Neural cell (in vitro differentiated cells): Measurements from ENCODE around the gene KRT80. TPM values are rescaled to one million over a fixed set of nuclear protein-coding genes. Genes with fewer than 3 reads are reported as not detected.

Experiments used
- H2AFZ ChIP-seq: fragments of 200-600, 300-800 bp; sonication (generic), shearing (Covaris generic); 2 replicates; pipeline ENCODE4 v1.6.0; 2014; ENCODE audit warnings: low read depth, mild to moderate bottlenecking, antibody characterized with exemption, low read length, moderate library complexity
- H3F3A ChIP-seq: fragments of 200-600 bp; shearing (Covaris generic); 2 replicates; pipeline ENCODE4 v1.6.1; 2016; ENCODE audit warnings: mild to moderate bottlenecking, moderate library complexity, mixed read lengths, antibody characterized with exemption, low read length; ENCODE audit not compliant: insufficient read depth, poor library complexity, severe bottlenecking
- H3K27ac ChIP-seq: fragments of 200-600, 300-800 bp; sonication (generic), shearing (Covaris generic); 2 replicates; pipeline ENCODE4 v1.5.1; 2014; ENCODE audit warnings: mild to moderate bottlenecking, low read length, moderate library complexity
- H3K27me3 ChIP-seq: fragments of 300-800, 200-600 bp; sonication (generic), shearing (Covaris generic); 2 replicates; pipeline ENCODE4 v1.6.0; 2014; ENCODE audit warnings: mild to moderate bottlenecking, low read depth, low read length, moderate library complexity; ENCODE audit not compliant: insufficient read depth
- H3K36me3 ChIP-seq: fragments of 300-800, 200-600 bp; sonication (generic), shearing (Covaris generic); 2 replicates; pipeline ENCODE4 v1.5.1; 2014; ENCODE audit warnings: mild to moderate bottlenecking, antibody characterized with exemption, low read length, moderate library complexity; ENCODE audit not compliant: insufficient read depth
- H3K4me2 ChIP-seq: fragments of 300-800, 200-600 bp; sonication (generic), shearing (Covaris generic); 2 replicates; pipeline ENCODE4 v1.6.0; 2014; ENCODE audit warnings: mild to moderate bottlenecking, low read length
- H3K4me3 ChIP-seq: fragments of 300-800, 200-600 bp; sonication (generic), shearing (Covaris generic); 2 replicates; pipeline ENCODE4 v1.5.1; 2014; ENCODE audit warnings: mild to moderate bottlenecking, low read length, moderate library complexity
- H3K79me2 ChIP-seq: fragments of 200-600 bp; shearing (Covaris generic); replicated peaks from 2 replicates; pipeline ENCODE4 v1.6.0; 2014; ENCODE audit warnings: mild to moderate bottlenecking, low read length, moderate library complexity; ENCODE audit not compliant: insufficient read depth
- H3K9ac ChIP-seq: fragments of 300-800, 200-600 bp; sonication (generic), shearing (Covaris generic); 2 replicates; pipeline ENCODE4 v1.6.1; 2016; ENCODE audit warnings: mild to moderate bottlenecking, low read length, mixed read lengths
- H3K9me2 ChIP-seq: fragments of 200-600 bp; shearing (Covaris generic); 2 replicates; pipeline ENCODE4 v1.6.1; 2016; ENCODE audit warnings: mild to moderate bottlenecking, low read length, mixed read lengths; ENCODE audit not compliant: insufficient read depth
- H3K9me3 ChIP-seq: fragments of 200-600, 300-800 bp; sonication (generic), shearing (Covaris generic); 2 replicates; pipeline ENCODE4 v1.6.1; 2016; ENCODE audit warnings: mild to moderate bottlenecking, mixed run types, low read length, moderate library complexity, mixed read lengths
- H4K20me1 ChIP-seq: fragments of 200-600 bp; shearing (Covaris generic); 2 replicates; pipeline ENCODE4 v1.6.1; 2016; ENCODE audit warnings: mild to moderate bottlenecking, mixed run types; ENCODE audit not compliant: insufficient read depth
- EP300 ChIP-seq: fragments of 450-650 bp; conservative IDR thresholded peaks from 2 replicates; pipeline ENCODE4 v1.6.1; 2014; ENCODE audit warnings: antibody characterized with exemption, mild to moderate bottlenecking, moderate library complexity; ENCODE audit not compliant: poor library complexity, severe bottlenecking
- EZH2 ChIP-seq: fragments of 200-600, 300-800 bp; shearing (Covaris generic), sonication (generic); IDR thresholded peaks from 2 replicates; pipeline ENCODE4 v1.6.1; 2014; ENCODE audit warnings: antibody characterized with exemption, low read length, borderline replicate concordance, mild to moderate bottlenecking; ENCODE audit not compliant: insufficient read depth, poor library complexity, severe bottlenecking
- MXI1 ChIP-seq: fragments of 450-650 bp; conservative IDR thresholded peaks from 2 replicates; pipeline ENCODE4 v1.6.1; 2014; ENCODE audit warnings: antibody characterized with exemption, mild to moderate bottlenecking; ENCODE audit not compliant: poor library complexity, severe bottlenecking
- POLR2AphosphoS5 ChIP-seq: IDR thresholded peaks from 2 replicates; pipeline ENCODE4 v1.6.1; 2012
- RAD21 ChIP-seq: fragments of 450-650 bp; conservative IDR thresholded peaks from 2 replicates; pipeline ENCODE4 v1.6.1; 2014; ENCODE audit warnings: antibody characterized with exemption, mild to moderate bottlenecking, moderate library complexity
- REST ChIP-seq: IDR thresholded peaks from 2 replicates; pipeline ENCODE4 v1.6.1; 2012; ENCODE audit warnings: borderline replicate concordance
- SMC3 ChIP-seq: fragments of 450-650 bp; conservative IDR thresholded peaks from 2 replicates; pipeline ENCODE4 v1.6.1; 2014; ENCODE audit warnings: antibody characterized with exemption, mild to moderate bottlenecking, moderate library complexity; ENCODE audit not compliant: poor library complexity
- TAF1 ChIP-seq: IDR thresholded peaks from 2 replicates; pipeline ENCODE4 v1.6.1; 2012; ENCODE audit warnings: low read depth
- polyA plus RNA-seq: library from polyadenylated mRNA; depleted of rRNA; stranded (reverse); fragments of >200 nt; gene quantifications from 2 replicates; pipeline ENCODE4 v1.2.3, GENCODE V29; 2014
- TF ChIP-seq, protein P1 (sequence below): fragments of 450-650 bp; IDR thresholded peaks from 2 replicates; pipeline ENCODE4 v1.5.1; 2014; ENCODE audit warnings: antibody characterized with exemption, mild to moderate bottlenecking, moderate library complexity; ENCODE audit not compliant: poor library complexity, severe bottlenecking

Gene KRT80
- polyA plus RNA-seq, 1 donor from 2014 or later = not detected

- Histone ChIP-seq H3K9me3 (no peaks in the 10 kb centered on the region), H3F3A (no peaks in the 10 kb centered on the region), H3K27me3 (no peaks in the 10 kb centered on the region), H3K79me2 (no peaks in the 10 kb centered on the region), H3K9ac (no peak overlapping the region), H4K20me1 (no peaks in the 10 kb centered on the region), H3K4me3 (no peak overlapping the region), H2AFZ (no peak overlapping the region), H3K36me3 (no peaks in the 10 kb centered on the region), H3K27ac (no peak overlapping the region), H3K9me2 (no peaks in the 10 kb centered on the region), H3K4me2 (no peak overlapping the region)
- TF ChIP-seq SMC3 = no peak
- no peak for TF ChIP-seq POLR2AphosphoS5
- TF ChIP-seq REST = no peak
- no peak for TF ChIP-seq MXI1
- TF ChIP-seq, protein P1, sequence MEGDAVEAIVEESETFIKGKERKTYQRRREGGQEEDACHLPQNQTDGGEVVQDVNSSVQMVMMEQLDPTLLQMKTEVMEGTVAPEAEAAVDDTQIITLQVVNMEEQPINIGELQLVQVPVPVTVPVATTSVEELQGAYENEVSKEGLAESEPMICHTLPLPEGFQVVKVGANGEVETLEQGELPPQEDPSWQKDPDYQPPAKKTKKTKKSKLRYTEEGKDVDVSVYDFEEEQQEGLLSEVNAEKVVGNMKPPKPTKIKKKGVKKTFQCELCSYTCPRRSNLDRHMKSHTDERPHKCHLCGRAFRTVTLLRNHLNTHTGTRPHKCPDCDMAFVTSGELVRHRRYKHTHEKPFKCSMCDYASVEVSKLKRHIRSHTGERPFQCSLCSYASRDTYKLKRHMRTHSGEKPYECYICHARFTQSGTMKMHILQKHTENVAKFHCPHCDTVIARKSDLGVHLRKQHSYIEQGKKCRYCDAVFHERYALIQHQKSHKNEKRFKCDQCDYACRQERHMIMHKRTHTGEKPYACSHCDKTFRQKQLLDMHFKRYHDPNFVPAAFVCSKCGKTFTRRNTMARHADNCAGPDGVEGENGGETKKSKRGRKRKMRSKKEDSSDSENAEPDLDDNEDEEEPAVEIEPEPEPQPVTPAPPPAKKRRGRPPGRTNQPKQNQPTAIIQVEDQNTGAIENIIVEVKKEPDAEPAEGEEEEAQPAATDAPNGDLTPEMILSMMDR = no peak
- no peak for TF ChIP-seq TAF1
Observed at GRCh38 chr12:52216100-52216499, 24.3 kb upstream of the KRT80 start.

DNA sequence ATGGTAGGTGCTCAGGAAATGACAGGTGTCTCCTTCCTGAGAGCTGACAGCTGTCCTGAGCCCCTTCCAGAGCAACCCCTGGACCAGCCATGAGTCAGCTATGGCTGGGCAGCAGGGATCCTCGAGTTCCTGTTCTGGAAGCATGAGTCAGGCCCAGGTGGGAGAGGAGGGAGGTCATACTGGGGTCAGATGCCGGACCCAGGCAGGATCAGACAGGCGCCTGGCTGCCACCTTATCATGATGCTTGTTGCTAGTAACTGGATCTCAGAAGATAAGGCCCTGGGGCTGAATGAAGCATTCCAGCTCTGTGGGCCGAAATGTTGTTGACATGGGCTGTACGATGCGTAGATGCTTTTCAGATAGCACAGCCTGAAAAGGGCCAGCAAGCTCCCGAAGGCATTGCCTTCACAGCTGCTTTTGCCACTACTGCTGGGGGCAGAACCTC, 23.8 kb upstream of the KRT80 start:
- Histone ChIP-seq H3K27ac (no peak overlapping the region), H3F3A (no peaks in the 10 kb centered on the region), H3K4me3 (no peak overlapping the region), H4K20me1 (no peaks in the 10 kb centered on the region), H3K9ac (no peak overlapping the region), H3K9me3 (no peaks in the 10 kb centered on the region), H3K9me2 (no peaks in the 10 kb centered on the region), H3K4me2 (no peak overlapping the region), H3K27me3 (no peaks in the 10 kb centered on the region), H3K36me3 (no peaks in the 10 kb centered on the region), H2AFZ (no peak overlapping the region), H3K79me2 (no peaks in the 10 kb centered on the region)
- TF ChIP-seq REST = no peak
- TF ChIP-seq RAD21 = no peak
- no peak for TF ChIP-seq EZH2
- TF ChIP-seq POLR2AphosphoS5 = no peak
- TF ChIP-seq MXI1 = no peak
- no peak for TF ChIP-seq TAF1
- no peak for TF ChIP-seq SMC3
- no peak for TF ChIP-seq EP300
- TF ChIP-seq, protein P1 = no peak
